Measurements from ENCODE around the gene PHKG2. TPM values are rescaled to one million over a fixed set of nuclear protein-coding genes. Genes with fewer than 3 reads are reported as not detected.

Gene PHKG2
- polyA plus RNA-seq, 1 donor (not counting 4 experiments of a cell fraction or from before 2014, with no cell fraction given): 31.8 TPM

DNA sequence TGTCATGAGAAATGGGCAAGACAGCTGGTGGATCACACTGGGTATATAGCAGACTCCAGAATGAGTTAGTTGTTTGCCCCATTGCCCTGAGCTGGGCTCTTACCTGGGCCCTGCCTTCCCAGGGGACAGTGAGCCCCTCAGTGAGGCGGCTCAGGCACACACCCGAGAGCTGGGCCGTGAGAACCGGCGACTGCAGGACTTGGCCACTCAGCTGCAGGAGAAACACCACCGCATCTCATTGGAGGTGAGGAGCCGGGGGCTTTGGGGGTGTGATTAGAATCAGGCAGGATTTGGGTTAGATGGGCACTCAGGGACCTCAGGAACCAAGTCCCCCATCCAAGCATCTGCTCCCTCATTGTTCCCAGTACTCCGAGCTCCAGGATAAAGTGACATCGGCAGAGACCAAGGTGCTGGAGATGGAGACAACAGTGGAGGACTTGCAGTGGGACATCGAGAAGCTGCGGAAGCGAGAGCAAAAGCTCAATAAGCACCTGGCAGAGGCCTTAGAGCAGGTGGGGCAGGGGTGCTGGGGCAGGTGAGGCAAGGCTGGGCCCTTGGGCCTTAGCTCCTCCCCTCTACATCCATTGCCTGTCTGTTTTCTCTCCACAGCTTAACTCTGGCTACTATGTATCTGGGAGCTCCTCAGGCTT lies 16.7 kb downstream of the PHKG2 start:
- H3K4me1 ChIP-seq (ENCODE audit: control insufficient read depth, extremely low read depth, insufficient read depth, low read length): peaks cover 17% of the 10 kb centered on the region
- no peak overlapping the region for H3K9ac ChIP-seq (ENCODE audit: control insufficient read depth, extremely low read depth, insufficient read depth, low read length)
- H3K9me3 ChIP-seq (ENCODE audit: control insufficient read depth, low read depth, low read length): no peaks in the 10 kb centered on the region
- dilution Hi-C loops (cut with MboI; ENCODE audit: extremely low pct_ligation_motif_present, low sequenced_read_pairs): no loop called here
- DNase-seq (ENCODE audit: low read depth, low spot score) (no peak), FAIRE-seq (no peak)
- H3K4me2 ChIP-seq (ENCODE audit: control insufficient read depth, extremely low read depth, insufficient read depth, low read depth, low read length): no peak overlapping the region
- TF ChIP-seq, protein P1, sequence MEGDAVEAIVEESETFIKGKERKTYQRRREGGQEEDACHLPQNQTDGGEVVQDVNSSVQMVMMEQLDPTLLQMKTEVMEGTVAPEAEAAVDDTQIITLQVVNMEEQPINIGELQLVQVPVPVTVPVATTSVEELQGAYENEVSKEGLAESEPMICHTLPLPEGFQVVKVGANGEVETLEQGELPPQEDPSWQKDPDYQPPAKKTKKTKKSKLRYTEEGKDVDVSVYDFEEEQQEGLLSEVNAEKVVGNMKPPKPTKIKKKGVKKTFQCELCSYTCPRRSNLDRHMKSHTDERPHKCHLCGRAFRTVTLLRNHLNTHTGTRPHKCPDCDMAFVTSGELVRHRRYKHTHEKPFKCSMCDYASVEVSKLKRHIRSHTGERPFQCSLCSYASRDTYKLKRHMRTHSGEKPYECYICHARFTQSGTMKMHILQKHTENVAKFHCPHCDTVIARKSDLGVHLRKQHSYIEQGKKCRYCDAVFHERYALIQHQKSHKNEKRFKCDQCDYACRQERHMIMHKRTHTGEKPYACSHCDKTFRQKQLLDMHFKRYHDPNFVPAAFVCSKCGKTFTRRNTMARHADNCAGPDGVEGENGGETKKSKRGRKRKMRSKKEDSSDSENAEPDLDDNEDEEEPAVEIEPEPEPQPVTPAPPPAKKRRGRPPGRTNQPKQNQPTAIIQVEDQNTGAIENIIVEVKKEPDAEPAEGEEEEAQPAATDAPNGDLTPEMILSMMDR (optimal IDR thresholded peaks at IDR 0.05 in 1 of 3, IDR thresholded peaks at IDR 0.05 in 1 of 3, conservative IDR thresholded peaks at IDR 0.05 in 1 of 3; ENCODE audit: extremely low read depth in 1 of 3, insufficient read depth in 2 of 3, low read length in 3 of 3): no peak
- TF ChIP-seq EZH2 (IDR thresholded peaks at IDR 0.05; ENCODE audit: low read length): no peak
- H3K27ac ChIP-seq (ENCODE audit: control insufficient read depth, insufficient read depth, low read length): no peak overlapping the region
- H3K27me3 ChIP-seq (ENCODE audit: control insufficient read depth, extremely low read depth, insufficient read depth, low read length): no peaks in the 10 kb centered on the region
- no peaks in the 10 kb centered on the region for H4K20me1 ChIP-seq (ENCODE audit: control insufficient read depth, extremely low read depth, insufficient read depth, low read length)
- no peaks in the 10 kb centered on the region for H3K9me1 ChIP-seq (ENCODE audit: control insufficient read depth, extremely low read depth, insufficient read depth, low read length)
- no peak overlapping the region for H2AFZ ChIP-seq (ENCODE audit: control insufficient read depth, low read length)
- H3K36me3 ChIP-seq (ENCODE audit: control insufficient read depth in 2 of 2, extremely low read depth in 1 of 2, insufficient read depth in 2 of 2, low read length in 2 of 2): peaks cover 42 to 46% of the 10 kb centered on the region in 2 experiments
- H3K79me2 ChIP-seq (ENCODE audit: control insufficient read depth, insufficient read depth, low read length): peaks cover 25% of the 10 kb centered on the region
- H3K4me3 ChIP-seq (ENCODE audit: control insufficient read depth in 2 of 3, extremely low read depth in 1 of 3, insufficient read depth in 2 of 3, low read depth in 1 of 3, low read length in 3 of 3): no peak overlapping the region

DNA sequence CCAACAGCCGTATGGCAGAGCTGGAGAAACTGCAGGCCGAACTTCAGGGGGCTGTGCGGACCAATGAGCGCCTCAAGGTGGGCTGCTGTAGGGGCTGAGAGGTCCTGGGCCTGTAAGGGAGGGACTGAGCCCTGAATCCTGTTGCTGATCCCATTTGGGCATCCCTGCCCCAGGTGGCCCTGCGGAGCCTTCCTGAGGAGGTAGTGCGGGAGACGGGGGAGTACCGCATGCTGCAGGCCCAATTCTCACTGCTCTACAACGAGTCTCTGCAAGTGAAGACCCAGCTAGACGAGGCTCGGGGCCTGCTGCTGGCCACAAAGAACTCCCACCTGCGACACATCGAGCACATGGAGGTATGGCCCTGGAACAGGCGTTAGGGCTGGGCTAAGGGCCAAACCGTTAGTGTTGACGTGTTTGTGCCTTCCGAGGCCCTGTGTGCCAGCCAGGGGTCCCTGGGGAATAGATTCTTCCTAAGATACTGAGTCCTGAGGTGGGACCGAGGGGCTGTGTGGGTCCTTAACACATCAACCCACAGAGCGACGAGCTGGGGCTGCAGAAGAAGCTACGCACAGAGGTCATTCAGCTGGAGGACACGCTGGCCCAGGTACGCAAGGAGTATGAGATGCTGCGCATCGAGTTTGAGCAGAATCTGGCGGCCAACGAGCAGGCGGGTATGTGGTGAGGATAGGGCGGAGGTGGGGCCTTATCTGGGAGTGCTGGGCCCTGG lies 18.1 kb downstream of the PHKG2 start:
- dilution Hi-C loops (cut with MboI; ENCODE audit: extremely low pct_ligation_motif_present, low sequenced_read_pairs): no loop called here
- Histone ChIP-seq H3K9me1 (ENCODE audit: control insufficient read depth, extremely low read depth, insufficient read depth, low read length) (no peaks in the 10 kb centered on the region), H4K20me1 (ENCODE audit: control insufficient read depth, extremely low read depth, insufficient read depth, low read length) (no peaks in the 10 kb centered on the region), H3K27ac (ENCODE audit: control insufficient read depth, insufficient read depth, low read length) (no peak overlapping the region), H3K9me3 (ENCODE audit: control insufficient read depth, low read depth, low read length) (no peaks in the 10 kb centered on the region), H3K36me3 (ENCODE audit: control insufficient read depth in 2 of 2, extremely low read depth in 1 of 2, insufficient read depth in 2 of 2, low read length in 2 of 2) (peaks cover 42 to 52% of the 10 kb centered on the region in 2 experiments), H2AFZ (ENCODE audit: control insufficient read depth, low read length) (no peak overlapping the region), H3K4me2 (ENCODE audit: control insufficient read depth, extremely low read depth, insufficient read depth, low read depth, low read length) (no peak overlapping the region), H3K9ac (ENCODE audit: control insufficient read depth, extremely low read depth, insufficient read depth, low read length) (no peak overlapping the region), H3K79me2 (ENCODE audit: control insufficient read depth, insufficient read depth, low read length) (peaks cover 25% of the 10 kb centered on the region), H3K27me3 (ENCODE audit: control insufficient read depth, extremely low read depth, insufficient read depth, low read length) (no peaks in the 10 kb centered on the region), H3K4me3 (ENCODE audit: control insufficient read depth in 2 of 3, extremely low read depth in 1 of 3, insufficient read depth in 2 of 3, low read depth in 1 of 3, low read length in 3 of 3) (no peak overlapping the region), H3K4me1 (ENCODE audit: control insufficient read depth, extremely low read depth, insufficient read depth, low read length) (peaks cover 9% of the 10 kb centered on the region)
- no peak for TF ChIP-seq EZH2 (IDR thresholded peaks at IDR 0.05; ENCODE audit: low read length)
- TF ChIP-seq, protein P1 (optimal IDR thresholded peaks at IDR 0.05 in 1 of 3, IDR thresholded peaks at IDR 0.05 in 1 of 3, conservative IDR thresholded peaks at IDR 0.05 in 1 of 3; ENCODE audit: extremely low read depth in 1 of 3, insufficient read depth in 2 of 3, low read length in 3 of 3): no peak
- FAIRE-seq (no peak), DNase-seq (ENCODE audit: low read depth, low spot score) (no peak)

Data from keratinocyte (primary cell).